ENCODE measurements around the gene ZIC2.

The ZIC2 gene

DNA sequence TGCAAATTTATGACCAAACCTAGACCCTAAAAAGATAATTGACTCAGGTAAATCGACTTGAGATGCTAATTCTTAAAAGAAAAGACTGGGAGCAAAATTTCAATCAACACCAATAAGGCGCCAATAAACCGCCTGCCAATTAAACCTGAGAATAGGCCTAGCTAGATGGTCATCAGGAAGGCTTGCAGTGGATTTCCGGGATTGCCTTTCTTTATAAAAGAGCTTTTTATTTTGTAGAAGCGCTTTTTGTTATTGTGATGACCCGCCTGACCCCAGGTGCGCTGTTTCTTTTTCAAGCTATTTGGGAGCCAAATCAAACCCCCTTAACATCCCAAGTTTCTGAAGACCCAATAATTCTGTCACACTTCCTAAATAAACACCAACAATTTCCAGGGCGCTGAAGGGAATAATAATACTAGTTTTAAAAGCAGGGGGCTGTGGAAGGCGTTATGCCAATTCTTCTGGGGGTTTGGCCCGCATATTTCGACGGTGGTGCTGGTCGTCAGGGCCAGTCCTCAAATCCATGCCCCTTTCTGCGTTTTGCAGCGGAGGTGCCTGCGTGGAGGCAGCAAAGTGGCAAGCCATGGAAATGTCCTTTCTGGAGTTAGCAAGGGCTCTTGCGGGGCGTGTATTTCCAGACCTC lies 7.2 kb upstream of the ZIC2 start:
- DNase-seq (ENCODE audit: low read depth in 1 of 2, low spot score in 1 of 2): no peak

DNA sequence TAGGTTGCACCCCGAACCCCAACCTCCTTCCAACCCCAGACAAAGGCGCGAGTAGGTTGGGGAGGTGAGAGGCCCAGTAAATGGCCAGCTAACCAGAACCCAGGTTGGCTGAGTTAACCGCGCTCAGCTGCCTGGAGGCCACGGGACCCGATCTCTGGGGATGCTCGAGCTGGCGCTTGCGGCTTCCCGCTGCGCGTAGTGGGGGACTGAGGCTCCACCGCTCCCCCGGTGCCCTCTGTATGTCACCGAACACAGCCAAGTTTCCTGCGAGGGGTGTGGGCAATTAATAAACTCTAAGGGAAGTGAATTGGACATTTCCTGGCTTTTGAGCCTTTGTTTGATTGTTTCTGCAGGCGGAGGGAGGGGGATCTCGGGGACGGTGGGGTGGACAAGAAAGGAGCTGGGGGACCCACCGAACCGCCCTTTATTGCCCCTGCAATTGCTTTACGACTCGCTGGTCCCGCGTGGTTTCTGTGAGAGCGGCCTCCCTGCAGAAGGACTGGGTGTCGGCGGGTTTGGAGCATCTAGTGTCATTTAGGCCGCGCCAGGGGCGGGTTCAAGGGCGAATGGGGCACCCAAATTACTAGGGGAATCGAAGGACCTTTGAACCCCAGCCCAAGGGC lies 6.5 kb upstream of the ZIC2 start:
- DNase-seq (ENCODE audit: low read depth in 1 of 2, low spot score in 1 of 2): no peak

DNA sequence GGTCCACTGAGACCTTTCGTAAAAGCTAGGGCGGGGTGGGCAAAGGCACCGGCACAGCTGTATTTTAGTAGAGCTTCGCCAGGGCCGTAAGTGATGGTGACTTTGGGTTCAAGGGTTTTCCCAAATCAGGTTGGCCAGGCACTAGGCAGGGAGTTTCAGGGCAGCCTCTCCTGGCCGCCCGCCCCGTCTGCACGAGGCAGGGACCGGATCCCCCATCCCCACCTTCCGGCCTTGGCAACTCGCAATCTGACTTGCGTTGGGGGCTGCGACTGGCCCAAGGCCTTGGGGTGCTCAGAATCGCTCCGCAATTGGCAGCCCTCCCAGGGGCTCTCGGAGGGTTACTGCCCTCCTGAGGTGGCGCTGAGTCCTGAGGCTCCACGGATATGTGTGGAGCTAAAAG lies 6.0 kb upstream of the ZIC2 start:
- DNase-seq (ENCODE audit: low read depth in 1 of 2, low spot score in 1 of 2): no peak

DNA sequence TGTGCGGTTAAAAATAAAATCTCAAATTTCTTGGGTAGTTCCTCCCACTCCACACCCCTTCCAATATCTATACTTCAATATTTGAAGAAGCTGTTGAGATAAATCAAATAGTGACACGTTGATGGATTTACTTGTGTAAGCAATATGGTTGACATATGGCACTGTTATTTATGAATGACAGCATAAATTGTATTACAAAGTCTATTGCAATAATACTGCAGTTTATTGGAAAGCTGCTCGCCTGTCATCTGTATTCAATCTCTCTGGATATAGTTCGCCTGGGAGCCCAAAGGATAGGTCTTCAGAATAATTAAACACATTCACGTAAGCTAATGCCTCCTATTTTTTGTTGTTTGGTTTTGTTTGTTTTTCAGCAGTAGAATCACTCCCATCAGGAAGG lies 5.0 kb upstream of the ZIC2 start:
- DNase-seq (ENCODE audit: low read depth in 1 of 2, low spot score in 1 of 2): no peak

DNA sequence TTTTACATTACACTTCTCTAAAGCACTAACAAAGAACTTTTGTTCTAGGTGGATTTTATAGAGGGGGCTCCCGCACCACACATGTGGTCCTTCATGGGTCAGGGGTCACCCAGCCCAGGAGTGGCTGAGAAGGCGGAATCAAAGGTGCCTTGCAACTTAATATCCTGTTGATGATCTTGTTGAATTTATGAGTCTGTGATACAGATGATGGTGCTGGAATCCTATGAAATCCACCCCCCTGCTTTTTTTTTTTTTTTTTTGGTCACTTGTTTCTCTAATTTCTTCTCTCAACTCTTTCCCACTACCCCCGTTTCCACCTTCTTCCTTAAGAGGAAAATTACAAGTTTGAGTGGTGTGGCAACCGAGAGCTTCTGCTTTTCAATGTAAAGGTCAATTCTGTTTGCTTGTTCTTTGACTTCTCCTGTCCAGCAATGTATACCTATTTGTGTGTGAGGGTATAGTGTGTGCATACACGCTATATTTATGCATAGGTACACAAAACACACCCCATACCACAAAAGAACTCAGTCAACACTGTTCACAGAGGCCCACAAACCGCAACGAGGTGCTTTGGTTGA lies 4.2 kb upstream of the ZIC2 start:
- no peak for DNase-seq (ENCODE audit: low read depth in 1 of 2, low spot score in 1 of 2)

DNA sequence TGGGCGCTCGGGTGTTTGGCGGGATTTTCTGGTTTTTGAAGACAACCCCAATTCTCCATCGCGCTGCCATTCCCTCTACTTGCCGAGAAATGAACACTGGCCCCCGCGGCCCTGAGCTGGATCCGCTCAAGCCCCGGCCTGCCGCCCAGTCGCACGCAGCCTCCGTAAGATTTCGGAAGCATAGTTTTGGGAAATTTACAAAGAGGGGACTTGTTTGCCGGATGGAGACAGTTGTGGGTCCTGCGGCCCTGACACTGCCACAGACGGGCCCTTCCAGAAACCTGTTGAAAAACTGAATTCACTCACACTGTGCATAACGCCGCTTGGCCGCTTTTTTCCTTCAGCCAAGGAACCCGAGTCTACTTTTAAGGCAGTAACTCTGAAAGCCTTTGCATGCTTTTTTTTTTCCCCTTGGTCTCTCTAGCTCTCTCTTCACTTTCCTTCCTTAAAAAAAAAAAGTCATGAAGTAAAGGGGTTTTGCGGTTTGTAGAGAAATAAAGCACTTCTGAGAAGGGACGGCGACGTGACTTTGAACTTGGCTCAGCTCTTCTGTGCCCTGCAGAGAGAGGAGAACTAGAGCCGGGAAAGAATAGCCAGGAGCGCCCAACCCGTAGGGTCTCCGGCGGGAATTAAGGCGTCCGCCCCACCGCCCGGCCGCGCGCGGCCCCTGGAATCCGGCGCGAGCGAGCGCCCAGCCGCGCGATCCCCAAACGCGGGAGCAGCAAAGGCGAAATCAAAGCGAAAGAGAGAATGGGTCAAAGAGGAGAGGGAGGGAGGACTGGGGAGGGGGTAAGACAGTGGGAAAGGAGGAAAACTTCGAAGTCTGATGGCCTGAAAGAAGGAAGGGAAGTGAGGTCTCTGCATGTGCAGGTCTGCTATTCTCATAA lies 3.4 kb upstream of the ZIC2 start:
- no peak for DNase-seq (ENCODE audit: low read depth in 1 of 2, low spot score in 1 of 2)

DNA sequence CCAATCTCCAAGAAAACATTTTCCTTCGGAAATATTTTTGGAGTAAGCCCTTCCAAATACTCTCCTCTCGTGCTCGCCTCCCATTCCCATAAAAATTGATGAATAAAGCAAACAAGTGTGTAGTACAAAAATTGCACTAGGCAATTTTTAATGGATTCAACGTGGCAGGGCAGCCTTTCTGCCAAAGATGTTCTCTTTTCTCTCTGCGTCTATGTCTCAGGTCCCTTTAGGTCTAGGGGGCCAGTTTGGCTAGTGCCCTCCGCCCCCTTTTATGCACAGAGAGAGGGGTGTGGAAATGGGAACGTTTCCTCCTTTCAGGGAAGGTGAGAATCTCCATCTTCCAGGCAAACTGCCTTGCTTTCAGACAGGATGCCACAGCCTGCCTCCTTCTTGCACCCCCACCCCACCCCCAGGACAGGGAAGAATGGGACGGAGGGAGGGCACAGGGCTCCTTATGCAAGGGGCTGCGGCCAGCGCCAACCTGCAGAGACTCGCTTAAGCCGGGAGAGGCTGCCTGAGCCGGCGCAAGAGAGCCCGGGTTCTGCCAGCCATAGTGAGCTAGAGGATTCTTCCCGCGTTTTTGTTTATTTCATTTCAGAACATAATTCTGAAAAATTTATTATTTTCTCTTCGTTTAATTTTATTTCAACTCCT lies 2.7 kb upstream of the ZIC2 start:
- DNase-seq (ENCODE audit: low read depth in 1 of 2, low spot score in 1 of 2): no peak

DNA sequence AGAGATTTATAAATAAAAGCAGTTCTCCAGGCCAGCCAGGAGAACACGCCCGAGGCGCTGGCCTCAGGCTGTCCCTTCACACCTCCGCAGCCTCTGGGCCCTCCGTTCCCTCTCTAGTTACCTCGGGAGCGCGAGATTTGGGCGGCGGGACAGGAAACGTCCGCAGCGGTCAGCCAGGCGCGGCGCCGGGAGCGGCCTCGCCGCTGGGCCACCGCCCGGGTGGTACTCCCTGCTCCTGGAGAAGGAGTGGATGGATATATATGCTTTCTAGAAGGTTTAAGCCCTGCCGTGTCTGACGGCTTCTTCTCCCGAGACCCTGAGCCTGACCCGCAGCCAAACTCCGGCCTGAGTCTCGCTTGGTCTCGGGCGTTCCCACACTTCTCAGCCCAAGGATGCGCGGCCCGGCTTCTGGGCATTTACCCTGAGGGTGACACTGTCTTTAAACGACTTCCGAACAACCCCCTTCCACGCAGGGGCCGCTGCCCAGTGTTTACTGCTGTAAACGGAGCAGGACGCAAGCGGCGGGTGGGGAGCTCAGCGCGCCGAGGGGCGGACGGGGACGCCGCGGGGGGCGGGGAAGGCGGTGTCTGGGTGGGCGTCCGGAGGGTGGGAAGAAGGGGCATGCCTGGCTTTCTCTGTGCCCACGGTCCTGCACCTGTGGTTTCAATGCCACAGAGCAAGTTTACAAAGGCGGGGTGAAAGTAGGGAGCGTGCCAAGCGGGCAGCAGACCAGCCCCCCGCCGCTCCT lies 2.0 kb upstream of the ZIC2 start:
- no peak for DNase-seq (ENCODE audit: low read depth in 1 of 2, low spot score in 1 of 2)

DNA sequence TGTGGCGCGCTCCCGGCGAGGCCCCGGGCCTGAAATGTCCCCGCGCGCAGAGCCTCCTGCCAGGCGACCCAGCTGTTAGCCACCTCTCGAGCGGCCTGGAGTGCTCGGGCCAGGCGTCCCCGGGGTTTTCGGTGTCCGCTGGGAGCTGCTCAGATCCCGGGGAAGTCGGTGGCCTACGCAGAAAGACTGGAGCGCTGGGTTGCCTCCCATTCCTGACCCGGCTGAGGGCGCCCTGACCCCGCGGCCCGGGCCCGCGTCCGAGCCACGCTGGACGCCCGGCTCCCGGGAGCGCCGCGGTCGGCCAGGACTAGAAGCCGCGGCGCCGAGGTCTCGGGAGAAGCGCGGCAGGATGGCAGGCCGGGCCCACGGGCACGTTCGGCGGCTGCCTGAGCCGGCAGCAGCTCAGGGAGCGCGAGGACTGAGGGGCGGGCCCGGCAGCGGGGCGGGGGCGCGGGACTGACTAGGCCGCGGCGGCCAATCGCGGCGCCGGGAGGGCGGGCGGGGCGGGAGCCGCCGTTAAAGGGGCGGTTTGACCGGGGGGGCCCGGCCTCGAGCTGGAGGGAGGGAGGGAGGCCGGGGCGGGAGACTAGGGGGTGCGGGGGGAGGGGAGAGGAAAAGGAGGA lies 1.3 kb upstream of the ZIC2 start:
- DNase-seq (ENCODE audit: low read depth in 1 of 2, low spot score in 1 of 2): no peak

DNA sequence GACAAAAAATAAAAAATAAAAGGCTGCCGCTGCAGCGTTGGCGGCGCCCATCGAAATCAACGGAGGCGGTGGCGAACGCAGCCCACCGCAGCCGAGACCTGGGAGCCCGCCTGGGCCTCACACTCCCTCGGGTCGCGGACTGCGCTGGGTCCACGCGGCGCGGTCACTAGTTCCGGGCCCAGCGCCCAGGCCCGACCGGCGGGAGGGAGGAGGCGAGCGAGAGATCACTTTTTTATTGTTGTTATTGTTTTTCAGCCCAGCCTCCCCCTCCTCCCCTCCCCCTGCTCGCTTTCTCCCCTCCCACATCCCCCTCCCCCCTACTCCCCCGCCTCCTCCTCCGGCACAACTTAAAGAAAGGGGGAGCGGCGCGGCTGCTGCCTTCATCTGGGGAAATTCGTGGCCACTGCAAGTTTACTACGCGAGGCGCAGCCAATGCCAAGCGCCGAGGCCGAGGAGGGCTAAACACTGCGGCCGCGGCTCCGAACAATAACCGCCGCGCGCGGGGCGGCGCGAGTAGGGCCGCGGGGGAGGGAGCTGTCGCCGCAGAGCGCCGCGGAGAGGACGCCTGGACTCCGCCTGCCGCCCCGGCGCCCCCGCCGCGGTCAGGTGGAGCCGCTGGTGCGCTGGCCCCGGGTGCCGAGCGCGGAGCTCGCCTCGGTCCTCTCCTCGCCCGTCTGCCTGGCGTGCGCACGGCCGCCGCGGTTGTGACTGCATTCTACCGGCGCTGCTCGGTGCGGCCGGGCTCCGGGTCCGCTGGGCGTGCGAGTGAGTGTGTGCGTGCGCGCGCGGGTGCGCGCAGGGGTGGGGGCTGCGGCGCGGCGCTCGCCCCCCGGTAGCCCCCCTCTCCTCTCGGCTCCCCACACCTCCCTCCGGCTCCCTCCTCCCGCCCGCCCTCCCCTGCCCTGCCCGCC lies 505 bp upstream of the ZIC2 start:
- no peak for DNase-seq (ENCODE audit: low read depth in 1 of 2, low spot score in 1 of 2)

DNA sequence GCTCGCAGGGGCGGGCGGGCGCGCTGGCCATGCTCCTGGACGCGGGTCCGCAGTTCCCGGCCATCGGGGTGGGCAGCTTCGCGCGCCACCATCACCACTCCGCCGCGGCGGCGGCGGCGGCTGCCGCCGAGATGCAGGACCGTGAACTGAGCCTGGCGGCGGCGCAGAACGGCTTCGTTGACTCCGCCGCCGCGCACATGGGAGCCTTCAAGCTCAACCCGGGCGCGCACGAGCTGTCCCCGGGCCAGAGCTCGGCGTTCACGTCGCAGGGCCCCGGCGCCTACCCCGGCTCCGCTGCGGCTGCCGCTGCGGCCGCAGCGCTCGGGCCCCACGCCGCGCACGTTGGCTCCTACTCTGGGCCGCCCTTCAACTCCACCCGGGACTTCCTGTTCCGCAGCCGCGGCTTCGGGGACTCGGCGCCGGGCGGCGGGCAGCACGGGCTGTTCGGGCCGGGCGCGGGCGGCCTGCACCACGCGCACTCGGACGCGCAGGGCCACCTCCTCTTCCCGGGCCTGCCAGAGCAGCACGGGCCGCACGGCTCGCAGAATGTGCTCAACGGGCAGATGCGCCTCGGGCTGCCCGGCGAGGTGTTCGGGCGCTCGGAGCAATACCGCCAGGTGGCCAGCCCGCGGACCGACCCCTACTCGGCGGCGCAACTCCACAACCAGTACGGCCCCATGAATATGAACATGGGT lies 599 bp downstream of the ZIC2 start:
- DNase-seq (ENCODE audit: low read depth in 1 of 2, low spot score in 1 of 2): no peak

DNA sequence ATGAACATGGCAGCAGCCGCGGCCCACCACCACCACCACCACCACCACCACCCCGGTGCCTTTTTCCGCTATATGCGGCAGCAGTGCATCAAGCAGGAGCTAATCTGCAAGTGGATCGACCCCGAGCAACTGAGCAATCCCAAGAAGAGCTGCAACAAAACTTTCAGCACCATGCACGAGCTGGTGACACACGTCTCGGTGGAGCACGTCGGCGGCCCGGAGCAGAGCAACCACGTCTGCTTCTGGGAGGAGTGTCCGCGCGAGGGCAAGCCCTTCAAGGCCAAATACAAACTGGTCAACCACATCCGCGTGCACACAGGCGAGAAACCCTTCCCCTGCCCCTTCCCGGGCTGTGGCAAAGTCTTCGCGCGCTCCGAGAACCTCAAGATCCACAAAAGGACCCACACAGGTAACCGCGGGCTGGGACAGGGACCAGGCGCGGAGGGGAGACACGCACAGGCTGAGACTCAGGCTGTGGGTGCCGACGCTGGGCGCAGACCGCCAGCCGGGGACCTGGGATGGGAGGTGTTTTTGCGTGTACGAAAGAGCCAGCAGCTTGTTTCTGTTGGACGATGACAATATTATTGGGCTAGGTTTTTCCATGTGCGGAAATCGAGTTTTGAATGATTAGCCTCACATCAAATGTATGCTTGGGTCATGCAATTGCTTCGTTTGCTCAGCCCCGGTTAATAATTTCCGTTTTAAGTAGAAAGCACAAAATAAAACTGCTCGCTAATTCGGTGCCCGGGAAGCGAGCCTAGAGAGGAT lies 1.3 kb downstream of the ZIC2 start:
- no peak for DNase-seq (ENCODE audit: low read depth in 1 of 2, low spot score in 1 of 2)

DNA sequence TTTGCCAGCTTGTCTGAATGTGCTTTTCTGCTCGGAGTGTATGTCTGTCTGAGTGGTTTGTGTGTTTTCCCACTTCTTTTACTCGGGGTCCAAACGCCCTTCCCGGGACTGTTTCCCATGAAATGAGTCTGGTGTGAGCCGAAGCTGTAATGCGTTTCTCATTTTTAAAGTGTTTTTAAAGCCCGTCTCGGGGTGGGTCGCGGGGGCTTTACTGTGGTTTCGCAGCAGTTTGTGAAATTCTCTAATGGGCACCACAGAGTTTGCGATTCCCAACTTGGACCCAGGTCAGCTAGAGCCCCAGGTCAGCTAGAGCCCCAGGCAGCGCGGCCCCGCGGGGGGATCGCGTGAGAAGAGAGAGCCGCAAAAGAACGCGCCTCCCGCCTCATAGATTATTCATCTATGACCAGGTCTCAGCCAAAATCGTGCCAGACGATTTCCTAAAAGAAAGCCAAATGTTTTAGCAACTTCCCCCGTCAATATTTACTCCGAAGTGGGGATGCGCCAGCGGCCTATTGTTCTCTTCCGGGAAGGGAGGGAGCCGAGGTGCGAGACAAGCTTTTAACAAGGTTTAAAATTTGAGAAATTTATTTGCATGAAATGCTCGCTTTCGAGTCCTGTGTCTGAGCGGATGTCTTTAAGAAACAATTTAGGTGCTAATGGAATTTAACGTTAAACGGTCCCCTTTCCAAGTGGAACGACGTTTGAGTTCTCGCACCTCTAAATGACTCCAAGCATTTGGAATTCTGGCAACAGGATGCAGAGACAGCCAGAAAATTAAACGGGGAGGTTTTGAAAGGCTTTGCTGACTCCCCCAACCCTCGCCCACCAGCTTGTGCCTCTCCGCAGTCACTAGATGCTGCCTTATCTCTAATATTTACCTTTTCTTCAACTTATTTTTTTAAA lies 2.2 kb downstream of the ZIC2 start:
- DNase-seq (ENCODE audit: low read depth in 1 of 2, low spot score in 1 of 2): no peak

DNA sequence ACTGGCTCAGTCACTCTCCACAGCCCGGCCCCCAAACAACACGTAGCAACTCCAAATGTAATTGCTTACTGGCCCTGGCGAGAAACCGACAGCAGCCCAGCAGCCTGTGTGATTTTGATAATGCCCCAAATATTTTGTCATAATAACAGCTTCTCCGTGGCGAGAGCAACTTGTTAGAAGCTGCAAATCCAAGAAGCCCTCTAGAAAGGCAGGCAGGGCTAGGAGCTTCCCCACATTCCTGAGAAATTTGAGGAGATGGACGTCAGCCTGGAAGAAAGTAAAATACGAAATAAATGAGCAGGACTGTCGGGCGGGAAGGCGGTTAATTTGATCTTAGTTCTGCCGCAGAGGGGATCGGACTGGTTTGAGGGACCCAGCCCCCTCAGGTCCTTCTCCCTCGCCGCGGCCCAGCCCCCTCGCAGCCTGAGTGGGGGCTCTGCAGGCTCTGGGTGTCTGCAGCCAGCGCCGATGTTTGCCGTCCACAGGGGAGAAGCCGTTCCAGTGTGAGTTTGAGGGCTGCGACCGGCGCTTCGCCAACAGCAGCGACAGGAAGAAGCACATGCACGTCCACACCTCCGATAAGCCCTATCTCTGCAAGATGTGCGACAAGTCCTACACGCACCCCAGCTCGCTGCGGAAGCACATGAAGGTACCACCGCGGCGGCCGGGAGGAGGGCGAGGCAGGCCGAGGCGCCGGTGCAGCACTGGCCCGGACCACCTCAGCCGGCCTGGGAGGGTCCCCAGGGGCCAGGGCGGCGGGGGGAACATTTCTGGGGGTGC lies 3.1 kb downstream of the ZIC2 start:
- DNase-seq (ENCODE audit: low read depth in 1 of 2, low spot score in 1 of 2): no peak

DNA sequence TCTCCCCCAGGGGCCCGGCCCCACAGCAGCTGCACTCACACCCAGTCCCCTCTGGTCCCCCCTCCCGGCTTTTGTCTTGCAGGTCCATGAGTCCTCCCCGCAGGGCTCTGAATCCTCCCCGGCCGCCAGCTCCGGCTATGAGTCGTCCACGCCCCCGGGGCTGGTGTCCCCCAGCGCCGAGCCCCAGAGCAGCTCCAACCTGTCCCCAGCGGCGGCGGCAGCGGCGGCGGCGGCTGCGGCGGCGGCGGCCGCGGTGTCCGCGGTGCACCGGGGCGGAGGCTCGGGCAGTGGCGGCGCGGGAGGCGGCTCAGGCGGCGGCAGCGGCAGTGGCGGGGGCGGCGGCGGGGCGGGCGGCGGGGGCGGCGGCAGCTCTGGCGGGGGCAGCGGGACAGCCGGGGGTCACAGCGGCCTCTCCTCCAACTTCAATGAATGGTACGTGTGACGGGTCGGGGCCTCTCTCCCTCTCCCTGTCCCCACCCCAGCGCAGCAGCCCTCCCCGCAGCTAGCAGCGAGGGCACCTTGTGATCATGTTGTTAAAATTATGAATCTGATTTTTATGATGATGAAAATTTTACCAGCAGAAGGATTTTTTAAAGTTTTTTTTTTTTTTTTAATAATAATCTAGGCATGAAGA lies 3.8 kb downstream of the ZIC2 start:
- DNase-seq (ENCODE audit: low read depth in 1 of 2, low spot score in 1 of 2): no peak
